ENCODE measurements around the gene CHGA.

DNA sequence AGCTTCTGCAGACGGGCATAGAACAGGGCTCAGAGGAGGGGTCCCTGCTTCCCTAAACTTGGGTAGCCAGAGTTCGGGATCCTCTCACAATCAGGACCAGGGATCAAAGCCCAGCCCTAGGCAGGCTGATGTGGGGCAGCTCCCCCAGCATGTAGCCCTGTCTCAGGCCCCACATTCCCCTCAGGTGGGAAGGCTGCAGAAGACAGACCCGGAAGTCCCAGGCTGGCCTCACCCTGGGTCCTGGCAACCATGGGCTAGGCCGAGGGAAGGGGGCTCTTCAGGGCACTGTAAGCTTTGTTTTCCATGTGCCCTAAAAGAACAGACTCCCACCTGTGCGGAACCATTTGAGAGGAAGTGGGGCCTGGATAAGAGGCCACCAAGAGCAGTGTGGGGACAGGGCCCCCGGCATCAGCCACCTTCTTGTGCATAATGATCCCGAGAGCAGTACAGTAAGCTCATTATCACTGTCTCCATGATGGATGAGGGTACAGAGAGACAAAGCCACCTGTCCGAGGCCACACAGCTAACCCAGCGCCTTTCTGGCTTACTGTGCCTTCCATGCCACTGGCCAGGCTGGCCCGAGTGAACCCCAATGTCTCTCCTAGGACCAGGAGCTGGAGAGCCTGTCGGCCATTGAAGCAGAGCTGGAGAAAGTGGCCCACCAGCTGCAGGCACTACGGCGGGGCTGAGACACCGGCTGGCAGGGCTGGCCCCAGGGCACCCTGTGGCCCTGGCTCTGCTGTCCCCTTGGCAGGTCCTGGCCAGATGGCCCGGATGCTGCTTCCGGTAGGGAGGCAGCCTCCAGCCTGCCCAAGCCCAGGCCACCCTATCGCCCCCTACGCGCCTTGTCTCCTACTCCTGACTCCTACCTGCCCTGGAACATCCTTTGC, 11.5 kb downstream of the CHGA start:
- TF ChIP-seq MAX (IDR thresholded peaks at IDR 0.05) (no peak), POLR2A (IDR thresholded peaks at IDR 0.05; ENCODE audit: low read length) (no peak), PHF8 (IDR thresholded peaks at IDR 0.05; ENCODE audit: borderline replicate concordance, low read depth) (no peak), CEBPB (IDR thresholded peaks at IDR 0.05) (no peak), HDAC2 (IDR thresholded peaks at IDR 0.05) (no peak), EP300 (IDR thresholded peaks at IDR 0.05) (no peak), BHLHE40 (IDR thresholded peaks at IDR 0.05; ENCODE audit: low read depth, low read length) (no peak), ESRRA (IDR thresholded peaks at IDR 0.05; ENCODE audit: borderline replicate concordance, low read length) (no peak), ELK1 (IDR thresholded peaks at IDR 0.05; ENCODE audit: low read depth, low read length) (no peak), TP53 (CRISPR knock-in tag; IDR thresholded peaks at IDR 0.05) (no peak), RARB (CRISPR knock-in tag; IDR thresholded peaks at IDR 0.05) (no peak), RFX5 (IDR thresholded peaks at IDR 0.05) (no peak), REST (IDR thresholded peaks at IDR 0.05) (no peak)
- TF ChIP-seq, protein P1, sequence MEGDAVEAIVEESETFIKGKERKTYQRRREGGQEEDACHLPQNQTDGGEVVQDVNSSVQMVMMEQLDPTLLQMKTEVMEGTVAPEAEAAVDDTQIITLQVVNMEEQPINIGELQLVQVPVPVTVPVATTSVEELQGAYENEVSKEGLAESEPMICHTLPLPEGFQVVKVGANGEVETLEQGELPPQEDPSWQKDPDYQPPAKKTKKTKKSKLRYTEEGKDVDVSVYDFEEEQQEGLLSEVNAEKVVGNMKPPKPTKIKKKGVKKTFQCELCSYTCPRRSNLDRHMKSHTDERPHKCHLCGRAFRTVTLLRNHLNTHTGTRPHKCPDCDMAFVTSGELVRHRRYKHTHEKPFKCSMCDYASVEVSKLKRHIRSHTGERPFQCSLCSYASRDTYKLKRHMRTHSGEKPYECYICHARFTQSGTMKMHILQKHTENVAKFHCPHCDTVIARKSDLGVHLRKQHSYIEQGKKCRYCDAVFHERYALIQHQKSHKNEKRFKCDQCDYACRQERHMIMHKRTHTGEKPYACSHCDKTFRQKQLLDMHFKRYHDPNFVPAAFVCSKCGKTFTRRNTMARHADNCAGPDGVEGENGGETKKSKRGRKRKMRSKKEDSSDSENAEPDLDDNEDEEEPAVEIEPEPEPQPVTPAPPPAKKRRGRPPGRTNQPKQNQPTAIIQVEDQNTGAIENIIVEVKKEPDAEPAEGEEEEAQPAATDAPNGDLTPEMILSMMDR (IDR thresholded peaks at IDR 0.05): no peak
